ENCODE measurements around the gene ECSCR.

Gene ECSCR

DNA sequence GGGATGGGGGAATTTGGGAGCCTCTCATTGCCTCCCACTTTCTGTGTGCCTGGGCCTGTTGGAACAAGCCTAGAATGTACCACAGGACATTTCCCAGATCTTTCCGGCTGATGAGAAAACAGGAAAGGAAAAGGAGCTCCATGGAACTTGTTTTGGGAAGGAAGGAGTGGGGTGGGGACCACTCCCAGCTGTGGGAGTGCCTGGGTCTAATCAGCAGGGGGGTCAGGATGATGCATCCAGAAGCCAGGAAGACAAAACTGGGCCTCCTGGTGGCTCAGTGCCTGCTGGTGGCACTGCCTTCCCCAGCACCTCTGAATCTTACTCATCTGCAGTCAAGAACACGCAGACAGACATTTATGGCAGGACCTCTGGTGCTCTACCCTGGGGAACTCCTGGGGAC lies 11.0 kb upstream of the ECSCR start:
- H3K4me1 ChIP-seq (ENCODE audit: control insufficient read depth, insufficient read depth, low read length), result peaks cover 38% of the 10 kb centered on the region
- no peaks in the 10 kb centered on the region for H3K9me3 ChIP-seq (ENCODE audit: control insufficient read depth, low read length)
- no peaks in the 10 kb centered on the region for H3K27me3 ChIP-seq (ENCODE audit: control insufficient read depth, insufficient read depth, low read length, poor library complexity, severe bottlenecking)
- 91% methylated on average over 2 of the region's 2 CpGs for WGBS, 2 experiments
- H3K27ac ChIP-seq (ENCODE audit: insufficient read depth, low read depth, low read length, poor library complexity, severe bottlenecking), result peak overlapping the region; percentile 62
- H3K4me3 ChIP-seq (ENCODE audit: insufficient read depth, low read depth, low read length), result no peak overlapping the region
- H3K36me3 ChIP-seq (ENCODE audit: control insufficient read depth, insufficient read depth, low read length), result no peaks in the 10 kb centered on the region

DNA sequence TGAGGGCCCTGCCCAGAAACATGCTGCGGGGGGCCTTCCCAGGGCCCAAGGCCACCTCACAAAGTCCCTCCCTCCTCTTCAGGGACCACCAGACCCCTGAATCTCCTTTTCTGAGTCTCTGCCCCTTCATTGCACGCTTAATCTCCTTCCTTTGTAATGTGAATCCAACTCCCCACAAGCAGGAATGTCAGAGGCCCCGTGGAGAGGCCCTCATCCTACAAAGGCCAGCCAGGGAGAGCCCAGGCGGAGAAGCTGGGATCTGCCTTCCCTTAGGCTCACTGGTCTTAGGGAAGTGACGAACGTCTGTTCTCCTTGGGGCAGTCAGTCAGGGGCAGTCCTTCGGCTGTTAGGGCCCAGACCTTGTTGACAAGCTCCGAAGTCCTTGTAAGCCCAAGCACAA lies 10.6 kb upstream of the ECSCR start:
- H3K4me1 ChIP-seq (ENCODE audit: control insufficient read depth, insufficient read depth, low read length), result peaks cover 38% of the 10 kb centered on the region
- no peaks in the 10 kb centered on the region for H3K9me3 ChIP-seq (ENCODE audit: control insufficient read depth, low read length)
- H3K36me3 ChIP-seq (ENCODE audit: control insufficient read depth, insufficient read depth, low read length), result no peaks in the 10 kb centered on the region
- H3K27ac ChIP-seq (ENCODE audit: insufficient read depth, low read depth, low read length, poor library complexity, severe bottlenecking), result peak overlapping the region; percentile 62
- H3K27me3 ChIP-seq (ENCODE audit: control insufficient read depth, insufficient read depth, low read length, poor library complexity, severe bottlenecking), result no peaks in the 10 kb centered on the region
- WGBS, 2 experiments, result 17 to 19% methylated on average over 8 of the region's 8 CpGs
- H3K4me3 ChIP-seq (ENCODE audit: insufficient read depth, low read depth, low read length), result no peak overlapping the region

DNA sequence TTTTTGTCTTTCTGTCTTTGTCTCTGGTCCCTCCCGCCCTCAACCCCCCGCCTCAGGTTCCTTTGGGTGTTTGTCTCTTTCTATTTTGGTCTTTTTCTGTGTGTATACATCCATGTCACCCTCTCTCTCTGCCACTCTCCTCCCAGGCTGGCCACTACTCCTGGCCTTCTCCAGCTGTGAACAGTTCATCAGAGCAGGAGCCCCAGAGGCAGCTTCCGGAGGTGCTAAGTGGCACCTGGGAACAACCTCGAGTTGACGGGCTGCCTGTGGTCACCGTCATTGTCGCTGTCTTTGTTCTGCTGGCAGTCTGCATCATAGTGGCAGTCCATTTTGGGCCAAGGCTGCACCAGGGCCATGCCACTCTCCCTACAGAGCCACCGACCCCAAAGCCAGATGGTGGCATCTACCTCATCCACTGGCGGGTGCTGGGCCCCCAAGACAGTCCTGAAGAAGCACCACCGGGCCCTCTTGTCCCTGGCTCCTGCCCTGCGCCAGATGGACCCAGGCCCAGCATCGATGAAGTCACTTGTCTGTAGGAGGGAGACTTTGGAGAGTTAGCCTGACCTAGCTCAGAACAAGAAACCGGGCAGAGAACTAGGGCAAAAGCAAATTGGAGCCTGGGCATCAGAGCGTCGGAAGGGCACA lies 10.0 kb upstream of the ECSCR start:
- Histone ChIP-seq H3K27me3 (ENCODE audit: control insufficient read depth, insufficient read depth, low read length, poor library complexity, severe bottlenecking) (no peaks in the 10 kb centered on the region), H3K36me3 (ENCODE audit: control insufficient read depth, insufficient read depth, low read length) (no peaks in the 10 kb centered on the region), H3K4me3 (ENCODE audit: insufficient read depth, low read depth, low read length) (no peak overlapping the region), H3K27ac (ENCODE audit: insufficient read depth, low read depth, low read length, poor library complexity, severe bottlenecking) (peak overlapping the region; percentile 62), H3K4me1 (ENCODE audit: control insufficient read depth, insufficient read depth, low read length) (peaks cover 38% of the 10 kb centered on the region), H3K9me3 (ENCODE audit: control insufficient read depth, low read length) (no peaks in the 10 kb centered on the region)
- WGBS, 2 experiments, result 67 to 70% methylated on average over 14 to 15 of the region's 15 CpGs

DNA sequence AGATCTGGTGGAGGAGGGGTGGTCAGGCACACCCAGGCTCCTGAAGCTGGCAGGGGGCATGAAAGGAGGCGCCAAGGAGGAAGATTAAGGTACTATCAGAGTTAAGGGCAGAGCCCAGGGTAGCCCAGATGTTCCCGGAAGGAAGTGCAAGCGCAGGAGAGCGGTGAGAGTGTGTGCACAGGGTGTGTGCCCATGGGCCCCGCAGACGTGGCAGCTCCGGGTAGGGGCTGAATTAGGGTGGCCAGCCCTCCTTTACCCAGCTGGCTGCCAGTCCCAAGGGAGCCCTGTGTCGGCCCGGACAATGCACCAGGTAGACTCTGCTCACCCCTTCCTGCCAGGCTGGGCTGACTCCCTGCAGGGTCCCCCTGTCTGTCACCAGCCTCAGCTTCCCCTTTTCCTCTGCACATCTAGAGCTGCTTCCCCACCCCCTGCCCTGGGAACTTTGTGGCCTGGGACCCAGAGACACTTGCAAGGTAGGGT lies 8.3 kb upstream of the ECSCR start, which contains the start of gene SMIM33:
TSS of gene SMIM33 (plus strand) at position 184 of the 480 bp plus-strand sequence. CDS start at position 302, 118 bp downstream.
- 88 to 90% methylated on average over 9 of the region's 9 CpGs for WGBS, 2 experiments
- peaks cover 38% of the 10 kb centered on the region for H3K4me1 ChIP-seq (ENCODE audit: control insufficient read depth, insufficient read depth, low read length)
- no peak within 1 kb of the TSS for H3K27ac ChIP-seq (ENCODE audit: insufficient read depth, low read depth, low read length, poor library complexity, severe bottlenecking)
- no peak within 1 kb of the TSS for H3K4me3 ChIP-seq (ENCODE audit: insufficient read depth, low read depth, low read length)
- H3K27me3 ChIP-seq (ENCODE audit: control insufficient read depth, insufficient read depth, low read length, poor library complexity, severe bottlenecking), result no peaks in the 10 kb centered on the region
- H3K9me3 ChIP-seq (ENCODE audit: control insufficient read depth, low read length), result no peaks in the 10 kb centered on the region
- no peaks in the 10 kb centered on the region for H3K36me3 ChIP-seq (ENCODE audit: control insufficient read depth, insufficient read depth, low read length)

DNA sequence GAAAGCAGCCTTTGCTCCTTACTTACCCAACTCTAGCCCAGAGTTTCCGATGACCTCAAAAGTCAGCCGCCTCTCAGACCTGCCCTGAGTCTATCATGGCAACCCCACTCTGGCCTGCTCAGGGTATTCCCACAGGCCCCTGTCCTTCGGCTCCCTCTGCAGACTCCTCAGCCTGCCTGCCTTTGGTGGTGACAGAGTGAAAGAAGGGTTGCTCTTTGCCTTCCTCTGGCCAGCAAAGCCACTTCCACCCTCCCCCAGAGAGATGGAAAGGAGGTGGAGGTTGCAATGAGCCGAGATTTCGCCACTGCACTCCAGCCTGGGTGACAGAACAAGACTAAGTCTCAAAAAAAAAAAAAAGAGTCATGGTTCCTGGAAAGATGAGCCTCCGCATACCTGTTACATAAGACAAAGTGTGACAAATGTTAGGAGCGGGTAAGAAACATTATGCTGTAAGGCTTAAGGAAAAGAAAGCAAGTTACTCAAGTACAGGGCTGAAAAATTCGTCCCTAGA lies 5.9 kb upstream of the ECSCR start:
- Histone ChIP-seq H3K36me3 (ENCODE audit: control insufficient read depth, insufficient read depth, low read length) (no peaks in the 10 kb centered on the region), H3K4me1 (ENCODE audit: control insufficient read depth, insufficient read depth, low read length) (peaks cover 25% of the 10 kb centered on the region), H3K4me3 (ENCODE audit: insufficient read depth, low read depth, low read length) (no peak overlapping the region), H3K27me3 (ENCODE audit: control insufficient read depth, insufficient read depth, low read length, poor library complexity, severe bottlenecking) (no peaks in the 10 kb centered on the region), H3K9me3 (ENCODE audit: control insufficient read depth, low read length) (no peaks in the 10 kb centered on the region), H3K27ac (ENCODE audit: insufficient read depth, low read depth, low read length, poor library complexity, severe bottlenecking) (no peak overlapping the region)
- 76 to 82% methylated on average over 8 of the region's 8 CpGs for WGBS, 2 experiments

DNA sequence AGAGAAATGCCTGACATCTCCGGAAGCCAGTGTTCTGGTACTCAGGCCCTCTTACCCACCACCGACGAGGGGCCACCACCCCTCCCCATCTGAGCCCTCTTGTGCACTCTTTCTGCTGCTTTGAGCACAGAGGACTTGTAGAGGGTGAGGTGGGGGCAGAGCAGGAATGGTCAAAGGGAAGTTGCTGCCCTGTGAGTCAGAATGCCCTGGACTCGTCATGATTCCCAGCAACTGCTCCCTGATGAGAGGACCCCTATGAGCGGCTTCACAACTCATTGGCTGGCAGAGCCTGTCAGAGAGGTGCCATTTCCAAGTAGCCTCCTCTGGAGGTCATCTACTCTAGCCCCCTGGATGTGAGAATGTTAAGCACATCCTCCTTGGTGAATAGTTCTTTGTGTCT lies 845 bp downstream of the ECSCR start:
- no peak overlapping the region for H3K27ac ChIP-seq (ENCODE audit: insufficient read depth, low read depth, low read length, poor library complexity, severe bottlenecking)
- H3K4me1 ChIP-seq (ENCODE audit: control insufficient read depth, insufficient read depth, low read length), result peaks cover 15% of the 10 kb centered on the region
- H3K27me3 ChIP-seq (ENCODE audit: control insufficient read depth, insufficient read depth, low read length, poor library complexity, severe bottlenecking), result no peaks in the 10 kb centered on the region
- H3K9me3 ChIP-seq (ENCODE audit: control insufficient read depth, low read length), result no peaks in the 10 kb centered on the region
- no peaks in the 10 kb centered on the region for H3K36me3 ChIP-seq (ENCODE audit: control insufficient read depth, insufficient read depth, low read length)
- H3K4me3 ChIP-seq (ENCODE audit: insufficient read depth, low read depth, low read length), result no peak overlapping the region
- WGBS, 2 experiments, result 66 to 72% methylated on average over 5 of the region's 5 CpGs

DNA sequence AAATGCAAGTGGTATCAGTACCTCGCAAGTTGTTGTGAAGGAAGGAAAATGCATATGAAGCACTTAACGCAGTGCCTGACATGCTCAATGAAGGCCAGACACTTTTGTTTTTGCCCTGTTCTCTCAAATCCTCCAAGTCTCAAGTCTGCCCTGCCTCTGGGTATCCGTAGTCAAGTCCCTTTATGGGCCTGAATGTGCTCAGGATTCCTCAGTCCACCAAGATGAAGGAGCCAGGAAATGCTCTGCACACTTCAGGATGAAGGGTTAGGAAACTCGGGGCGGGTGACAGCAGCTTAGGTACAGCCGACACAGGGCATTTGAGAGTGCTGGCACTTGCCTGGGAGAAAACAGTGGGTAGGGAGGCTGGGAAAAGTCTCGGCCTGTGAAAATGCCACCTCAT lies 1.4 kb downstream of the ECSCR start:
- Histone ChIP-seq H3K27me3 (ENCODE audit: control insufficient read depth, insufficient read depth, low read length, poor library complexity, severe bottlenecking) (no peaks in the 10 kb centered on the region), H3K36me3 (ENCODE audit: control insufficient read depth, insufficient read depth, low read length) (no peaks in the 10 kb centered on the region), H3K4me3 (ENCODE audit: insufficient read depth, low read depth, low read length) (no peak overlapping the region), H3K9me3 (ENCODE audit: control insufficient read depth, low read length) (no peaks in the 10 kb centered on the region), H3K27ac (ENCODE audit: insufficient read depth, low read depth, low read length, poor library complexity, severe bottlenecking) (no peak overlapping the region), H3K4me1 (ENCODE audit: control insufficient read depth, insufficient read depth, low read length) (peaks cover 15% of the 10 kb centered on the region)
- WGBS, 2 experiments, result 93 to 94% methylated on average over 7 of the region's 7 CpGs

DNA sequence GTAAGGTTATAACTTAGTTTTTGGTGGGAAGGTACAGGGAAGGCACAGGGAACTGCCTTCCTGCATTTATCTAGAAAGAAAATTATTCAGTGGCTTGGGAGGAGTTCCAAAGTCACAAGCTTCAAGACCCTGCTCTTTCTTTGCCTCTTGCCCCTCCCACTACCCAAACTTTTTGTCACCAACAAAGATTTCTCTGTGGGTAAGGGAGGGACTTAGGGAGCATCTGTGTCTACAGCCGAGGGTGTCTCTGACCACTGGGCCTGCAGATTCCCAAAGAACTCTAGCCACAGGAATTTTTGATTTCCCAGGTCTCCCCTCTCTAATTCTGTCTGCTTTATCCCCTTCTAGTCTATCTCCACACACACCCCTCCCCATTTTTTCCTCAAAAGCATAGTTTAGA lies 2.1 kb downstream of the ECSCR start:
- peaks cover 15% of the 10 kb centered on the region for H3K4me1 ChIP-seq (ENCODE audit: control insufficient read depth, insufficient read depth, low read length)
- no peaks in the 10 kb centered on the region for H3K36me3 ChIP-seq (ENCODE audit: control insufficient read depth, insufficient read depth, low read length)
- H3K27ac ChIP-seq (ENCODE audit: insufficient read depth, low read depth, low read length, poor library complexity, severe bottlenecking), result no peak overlapping the region
- WGBS, 2 experiments, result 71 to 75% methylated on average over 1 of the region's 1 CpG
- H3K9me3 ChIP-seq (ENCODE audit: control insufficient read depth, low read length), result no peaks in the 10 kb centered on the region
- H3K27me3 ChIP-seq (ENCODE audit: control insufficient read depth, insufficient read depth, low read length, poor library complexity, severe bottlenecking), result no peaks in the 10 kb centered on the region
- H3K4me3 ChIP-seq (ENCODE audit: insufficient read depth, low read depth, low read length), result no peak overlapping the region

DNA sequence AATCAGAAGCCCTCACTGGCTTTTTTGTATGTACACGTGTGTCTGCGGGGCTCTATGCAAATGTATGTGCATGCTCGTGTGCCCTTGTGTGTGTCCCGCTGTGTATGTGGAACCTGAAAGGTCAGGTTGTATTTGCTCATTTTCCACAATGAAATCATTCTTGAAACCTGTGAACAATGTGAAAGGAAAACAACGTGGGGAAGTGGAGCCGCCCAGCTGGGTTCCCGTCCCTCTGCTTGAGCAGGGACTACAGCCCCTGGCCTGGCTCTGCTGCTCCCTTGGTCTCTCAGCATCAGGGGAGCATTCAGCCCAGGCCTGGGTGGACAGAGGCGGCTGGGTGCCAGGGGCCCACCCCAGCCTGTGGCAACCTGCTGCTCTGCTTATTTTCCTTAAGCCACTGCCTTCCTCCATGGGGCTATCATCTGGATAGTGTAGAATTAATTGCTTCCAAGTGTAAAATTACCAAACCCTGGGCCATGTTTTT lies 3.0 kb downstream of the ECSCR start:
- Histone ChIP-seq H3K4me3 (ENCODE audit: insufficient read depth, low read depth, low read length) (no peak overlapping the region), H3K9me3 (ENCODE audit: control insufficient read depth, low read length) (no peaks in the 10 kb centered on the region), H3K27ac (ENCODE audit: insufficient read depth, low read depth, low read length, poor library complexity, severe bottlenecking) (no peak overlapping the region), H3K27me3 (ENCODE audit: control insufficient read depth, insufficient read depth, low read length, poor library complexity, severe bottlenecking) (no peaks in the 10 kb centered on the region), H3K36me3 (ENCODE audit: control insufficient read depth, insufficient read depth, low read length) (no peaks in the 10 kb centered on the region), H3K4me1 (ENCODE audit: control insufficient read depth, insufficient read depth, low read length) (peaks cover 15% of the 10 kb centered on the region)
- 70 to 77% methylated on average over 8 of the region's 8 CpGs for WGBS, 2 experiments

DNA sequence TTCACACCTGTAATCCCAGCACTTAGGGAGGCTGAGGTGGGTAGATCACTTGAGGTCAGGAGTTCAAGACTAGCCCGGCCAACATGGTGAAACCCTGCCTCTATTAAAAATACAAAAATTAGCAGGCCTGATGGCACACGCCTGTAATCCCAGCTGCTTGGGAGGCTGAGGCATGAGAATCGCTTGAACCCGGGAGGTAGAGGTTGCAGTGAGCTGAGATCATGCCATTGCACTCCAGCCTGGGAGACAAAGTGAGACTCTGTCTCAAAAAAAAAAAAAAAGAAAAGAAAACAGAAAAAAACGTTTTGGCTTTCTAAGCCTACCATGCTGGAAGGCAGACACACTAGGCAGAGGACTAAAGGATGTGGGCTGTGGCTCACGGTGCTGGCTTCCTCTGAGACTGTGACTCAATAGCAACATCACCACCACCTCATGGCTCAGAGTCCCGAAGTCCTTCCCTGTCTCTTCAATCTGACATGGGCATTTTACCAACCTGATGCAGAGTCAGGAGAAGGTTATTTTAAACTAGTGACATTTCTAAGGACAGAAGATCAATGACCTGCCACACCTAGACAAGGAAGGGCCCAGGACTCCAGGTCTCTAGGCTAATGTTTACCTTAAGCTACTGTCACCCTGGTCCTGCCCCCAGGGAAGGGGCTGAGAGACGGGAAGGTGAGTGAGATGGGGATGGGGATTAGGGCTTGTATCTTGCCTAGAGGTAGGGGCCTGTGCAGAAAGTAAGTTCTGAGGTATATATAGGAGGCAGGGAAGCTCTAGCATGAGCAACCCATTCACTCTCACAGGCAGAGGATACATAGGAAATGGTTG lies 3.7 kb downstream of the ECSCR start:
- 76 to 85% methylated on average over 7 to 8 of the region's 8 CpGs for WGBS, 2 experiments
- Histone ChIP-seq H3K9me3 (ENCODE audit: control insufficient read depth, low read length) (no peaks in the 10 kb centered on the region), H3K36me3 (ENCODE audit: control insufficient read depth, insufficient read depth, low read length) (no peaks in the 10 kb centered on the region), H3K4me1 (ENCODE audit: control insufficient read depth, insufficient read depth, low read length) (peaks cover 15% of the 10 kb centered on the region), H3K4me3 (ENCODE audit: insufficient read depth, low read depth, low read length) (no peak overlapping the region), H3K27me3 (ENCODE audit: control insufficient read depth, insufficient read depth, low read length, poor library complexity, severe bottlenecking) (no peaks in the 10 kb centered on the region), H3K27ac (ENCODE audit: insufficient read depth, low read depth, low read length, poor library complexity, severe bottlenecking) (no peak overlapping the region)
